ENCODE measurements around the gene METTL18.
A peak's percentile ranks its signal among the peaks of the same experiment; 100 is the strongest.
"Not testable (repeated sequence)": the region's sequence is repeated elsewhere in the genome, so short reads cannot be mapped to it uniquely, and the experiment has no call there.

METTL18 gene

DNA sequence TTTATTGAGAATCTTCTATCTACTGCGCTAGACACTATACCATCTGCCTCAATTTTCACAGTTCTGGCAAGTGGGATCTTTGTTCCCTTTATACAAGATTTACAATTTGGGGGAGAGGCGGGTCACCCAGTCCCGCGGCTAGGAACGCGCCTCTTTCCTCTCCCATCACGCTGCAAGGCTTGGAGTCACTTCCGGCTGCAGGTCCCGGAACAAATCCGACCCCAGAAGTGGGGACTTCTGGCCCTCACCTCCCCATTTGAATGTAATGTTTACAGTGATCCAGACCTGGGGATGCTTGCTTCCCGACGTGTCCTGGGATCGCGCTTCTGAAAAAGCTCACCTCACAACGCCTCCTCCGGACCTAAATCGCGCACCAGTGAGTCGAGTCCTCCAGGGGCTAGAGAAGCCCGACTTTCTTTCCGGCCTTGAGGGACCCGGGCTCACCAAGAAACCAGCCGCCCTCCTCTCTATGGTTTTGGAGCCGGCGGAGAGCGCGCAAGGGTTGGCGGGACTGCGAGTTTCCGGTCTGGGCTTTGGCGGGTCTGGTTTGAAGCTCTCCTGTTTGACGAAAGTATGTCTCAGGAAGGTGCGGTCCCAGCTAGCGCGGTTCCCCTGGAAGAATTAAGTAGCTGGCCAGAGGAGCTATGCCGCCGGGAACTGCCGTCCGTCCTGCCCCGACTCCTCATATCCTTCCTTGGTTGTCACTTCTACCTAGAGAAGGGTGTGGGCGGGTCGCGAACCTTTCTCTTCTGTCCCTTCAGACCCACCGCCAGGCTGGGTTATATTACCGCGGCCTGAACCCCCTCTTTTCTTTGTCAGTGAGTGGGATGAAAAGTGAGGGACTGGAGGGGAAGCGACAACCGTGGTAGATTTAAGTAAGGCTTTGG lies at the start of gene METTL18:
Gene METTL18, minus strand, starts transcription at position 378 of the 887 bp plus-strand sequence. CDS start 1,212 bp downstream, outside the sequence.
- peak; percentile 89 for DNase-seq (ENCODE audit: low read depth)

GRCh38 chr1:169838942-169839341 lies 44.2 kb upstream of the METTL18 start:
- DNase-seq (ENCODE audit: low read depth): no peak

DNA sequence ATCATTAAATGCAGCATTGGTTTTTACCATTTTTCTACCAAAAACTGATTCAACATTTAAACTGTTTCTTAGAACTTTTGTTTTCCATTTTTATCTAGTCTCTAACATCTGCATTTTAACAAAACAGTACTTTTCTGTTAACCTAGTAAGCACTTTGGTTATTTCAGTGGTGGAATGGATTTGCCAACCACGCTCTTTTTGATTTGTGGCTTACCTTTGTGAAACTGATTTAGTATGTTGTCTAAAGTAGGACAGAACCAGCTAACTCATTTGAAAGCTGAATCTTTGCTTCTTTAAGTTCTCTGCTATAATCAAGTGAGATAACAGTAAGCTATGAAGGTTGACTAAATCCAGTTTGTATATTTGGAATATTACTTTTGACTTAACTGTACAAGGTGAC lies 41.5 kb upstream of the METTL18 start:
- DNase-seq (ENCODE audit: low read depth): no peak

DNA sequence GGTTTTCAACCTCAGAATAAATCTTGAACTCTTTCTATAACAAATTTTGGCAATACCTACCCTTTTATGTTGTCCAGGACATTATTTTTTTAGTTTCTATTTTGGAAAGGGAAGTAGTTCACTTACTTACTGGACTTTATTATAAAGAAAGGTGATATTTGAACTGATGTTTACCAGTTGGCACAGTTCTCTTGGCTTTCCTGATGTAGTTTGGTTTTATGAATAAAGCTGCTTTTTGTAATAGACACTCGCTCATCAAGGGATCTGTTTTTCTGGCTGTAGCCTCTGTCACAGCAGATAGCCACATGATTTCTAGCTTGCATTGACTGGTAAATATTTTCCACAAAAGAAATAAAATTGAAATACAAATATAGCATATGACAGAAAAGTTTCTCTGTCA lies 40.9 kb upstream of the METTL18 start:
- no peak for DNase-seq (ENCODE audit: low read depth)

GRCh38 chr1:169834869-169835268 lies 40.2 kb upstream of the METTL18 start:
- no peak for DNase-seq (ENCODE audit: low read depth)

- no peak for DNase-seq (ENCODE audit: low read depth)
Observed at GRCh38 chr1:169833179-169833901, 38.6 kb upstream of the METTL18 start.

GRCh38 chr1:169829671-169830070 lies 35.0 kb upstream of the METTL18 start:
- DNase-seq (ENCODE audit: low read depth): no peak

DNA sequence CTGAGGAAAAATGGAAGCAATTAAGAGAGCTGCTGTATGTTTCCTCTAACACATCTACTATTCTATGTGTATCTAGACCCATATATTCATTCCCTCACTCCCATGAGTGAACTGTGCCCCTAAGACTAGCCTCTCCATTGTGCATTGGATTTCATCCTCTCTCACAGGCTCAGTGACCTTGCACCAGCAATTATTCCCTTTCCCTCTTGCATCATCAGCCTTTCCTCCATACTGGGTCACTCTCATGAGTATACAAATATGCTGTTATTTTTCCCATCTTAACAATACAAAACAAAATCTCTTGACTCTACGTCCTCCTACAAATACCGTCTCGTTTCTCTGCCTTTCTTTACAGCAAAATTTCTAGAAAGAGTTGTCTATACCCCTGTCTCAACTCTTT lies 29.4 kb upstream of the METTL18 start:
- DNase-seq (ENCODE audit: low read depth): no peak

DNA sequence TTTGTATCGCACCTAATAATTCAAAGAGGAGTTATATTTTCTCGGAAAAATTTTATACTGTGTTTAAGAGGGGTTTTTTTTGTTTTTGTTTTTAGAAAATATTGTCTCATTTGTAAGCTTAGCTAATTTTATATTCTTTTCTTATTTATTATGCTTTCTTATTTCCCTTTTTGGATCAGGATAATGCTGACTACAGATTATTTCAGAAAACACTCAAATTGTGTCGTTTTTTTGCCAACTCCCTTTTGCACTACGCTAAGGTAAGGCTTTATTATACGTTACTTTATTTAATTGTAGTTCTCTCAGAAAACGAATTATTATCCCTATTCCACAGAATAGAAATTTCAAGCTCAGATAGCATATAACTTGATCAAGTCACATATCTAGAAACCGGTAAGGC lies 26.8 kb upstream of the METTL18 start:
- no peak for DNase-seq (ENCODE audit: low read depth)

GRCh38 chr1:169816617-169817016 lies 21.9 kb upstream of the METTL18 start:
- no peak for DNase-seq (ENCODE audit: low read depth)

GRCh38 chr1:169814265-169814664 lies 19.6 kb upstream of the METTL18 start:
- no peak for DNase-seq (ENCODE audit: low read depth)

DNA sequence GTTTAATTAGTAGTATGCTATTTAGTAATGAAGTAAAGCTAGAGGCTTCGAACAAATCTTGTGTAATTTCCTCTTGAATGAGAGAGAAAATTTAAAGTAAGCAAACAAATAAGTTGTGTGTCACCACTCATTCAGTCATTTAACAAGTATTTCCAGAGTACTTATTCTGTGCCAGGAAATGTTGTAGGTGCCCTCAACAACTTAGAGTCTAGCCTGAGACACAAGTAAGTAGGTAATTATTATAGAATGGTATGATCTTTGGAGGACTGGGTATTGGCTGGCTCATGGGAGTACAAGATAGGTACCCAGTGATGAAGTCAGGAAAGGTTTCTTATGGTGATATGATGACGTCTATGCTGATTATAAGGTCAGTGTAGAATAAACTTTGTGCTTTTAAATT lies 17.4 kb upstream of the METTL18 start:
- no peak for DNase-seq (ENCODE audit: low read depth)

DNA sequence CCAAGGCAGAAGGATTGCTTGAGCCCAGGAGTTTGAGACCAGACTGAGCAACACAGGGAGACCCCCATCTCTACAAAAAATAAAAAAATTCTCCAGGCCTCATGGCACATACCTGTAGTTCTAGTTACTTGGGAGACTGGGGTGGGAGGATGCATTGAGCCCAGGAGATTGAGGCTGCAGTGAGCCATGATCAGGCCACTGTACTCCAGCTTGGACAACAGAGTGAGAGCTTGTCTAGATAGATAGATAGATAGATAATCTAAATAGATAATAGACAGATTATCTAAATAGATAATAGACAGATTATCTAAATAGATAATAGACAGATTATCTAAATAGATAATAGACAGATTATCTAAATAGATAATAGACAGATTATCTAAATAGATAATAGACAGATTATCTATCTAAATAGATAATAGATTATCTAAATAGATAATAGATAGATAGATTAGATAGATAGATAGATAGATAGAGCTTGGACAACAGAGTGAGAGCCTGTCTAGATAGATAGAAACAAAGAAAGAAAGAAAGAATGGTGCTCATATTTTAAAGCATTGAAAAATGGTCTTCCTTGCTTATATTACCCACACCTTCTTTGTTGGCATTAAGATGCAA lies 16.8 kb upstream of the METTL18 start:
- DNase-seq (ENCODE audit: low read depth): not testable (repeated sequence)

- no peak for DNase-seq (ENCODE audit: low read depth)
Observed at GRCh38 chr1:169809370-169810095, 14.8 kb upstream of the METTL18 start.

DNA sequence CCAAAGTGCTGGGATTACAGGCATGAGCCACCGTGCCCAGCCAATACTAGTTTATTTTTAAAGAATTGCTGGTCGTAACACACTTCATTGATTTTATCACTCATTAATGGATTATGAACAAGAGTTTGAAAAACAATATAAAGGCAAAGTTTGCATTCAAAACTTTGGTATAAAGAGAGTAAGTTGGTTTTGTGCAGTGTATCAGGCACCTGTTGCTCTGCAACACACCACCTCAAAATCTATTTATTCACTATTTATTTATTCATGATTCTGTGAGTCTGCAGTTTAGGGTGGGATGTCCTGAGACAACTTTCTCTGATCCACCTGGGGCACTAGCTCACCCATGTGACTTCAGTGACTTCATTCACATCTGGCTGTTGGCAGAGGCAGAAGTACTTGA lies 10.2 kb upstream of the METTL18 start:
- DNase-seq (ENCODE audit: low read depth): no peak

DNA sequence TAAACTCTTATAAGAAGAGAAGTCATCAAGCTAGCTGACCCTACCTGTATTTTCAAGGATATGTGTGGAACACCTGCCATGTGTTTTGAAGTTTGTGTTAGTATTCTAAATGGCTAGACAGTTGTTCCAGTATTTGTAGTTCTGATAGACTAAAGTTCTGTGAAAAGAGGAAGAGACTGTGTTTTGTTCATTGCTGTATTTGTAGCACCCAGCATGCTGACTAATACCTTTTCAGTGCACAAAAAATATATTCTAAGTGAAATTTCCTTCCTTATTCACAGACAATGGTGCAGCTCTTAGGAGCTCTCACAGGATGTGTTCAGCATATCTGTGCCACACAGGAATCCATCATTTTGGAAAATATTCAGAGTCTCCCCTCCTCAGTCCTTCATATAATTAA lies 8.2 kb upstream of the METTL18 start:
- DNase-seq (ENCODE audit: low read depth): no peak

DNA sequence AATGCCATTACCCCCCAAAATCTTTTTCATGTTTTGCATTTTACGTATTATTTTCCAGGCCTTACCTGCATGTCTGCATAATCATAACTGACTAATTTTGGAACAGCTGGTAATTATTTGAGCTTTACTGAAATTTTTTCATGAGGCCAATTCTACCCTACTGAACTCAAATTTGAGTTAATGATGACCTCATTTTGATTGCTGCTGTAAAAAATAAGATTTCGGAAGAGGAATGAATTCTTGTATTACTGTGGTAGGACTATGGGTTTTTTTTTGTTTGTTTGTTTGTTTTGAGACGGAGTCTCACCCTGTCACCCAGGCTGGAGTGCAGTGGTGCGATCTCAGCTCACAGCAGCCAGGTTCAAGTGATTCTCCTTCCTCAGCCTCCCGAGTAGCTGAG lies 2.6 kb upstream of the METTL18 start:
- DNase-seq (ENCODE audit: low read depth): no peak

DNA sequence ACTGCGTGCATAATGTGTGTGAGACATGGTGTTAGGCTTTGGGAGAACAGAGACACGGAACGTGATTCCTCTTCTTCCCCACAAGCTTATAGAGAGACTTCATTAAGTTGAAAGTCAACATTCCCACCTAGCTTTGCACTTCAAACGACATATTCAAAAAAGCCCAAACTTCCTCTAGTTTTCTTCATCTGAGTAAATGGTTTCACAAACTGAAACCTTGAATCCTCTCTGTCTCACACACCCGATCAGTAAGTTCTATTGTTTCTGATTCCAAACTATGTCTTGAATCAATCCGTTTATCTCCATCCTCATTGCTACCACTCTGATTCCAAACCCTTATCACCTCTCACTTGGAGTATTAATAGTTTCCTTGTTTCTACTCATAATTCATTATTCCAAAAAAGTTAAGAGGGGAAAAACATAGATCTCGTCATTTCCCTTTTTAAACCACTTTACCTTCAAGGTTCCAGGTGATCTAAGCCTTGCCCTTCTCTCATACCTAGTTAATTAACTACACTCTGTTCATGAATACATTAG lies 1.6 kb upstream of the METTL18 start:
- DNase-seq (ENCODE audit: low read depth): no peak

- no peak for DNase-seq (ENCODE audit: low read depth)
Observed at GRCh38 chr1:169795687-169796086, 980 bp upstream of the METTL18 start.

DNA sequence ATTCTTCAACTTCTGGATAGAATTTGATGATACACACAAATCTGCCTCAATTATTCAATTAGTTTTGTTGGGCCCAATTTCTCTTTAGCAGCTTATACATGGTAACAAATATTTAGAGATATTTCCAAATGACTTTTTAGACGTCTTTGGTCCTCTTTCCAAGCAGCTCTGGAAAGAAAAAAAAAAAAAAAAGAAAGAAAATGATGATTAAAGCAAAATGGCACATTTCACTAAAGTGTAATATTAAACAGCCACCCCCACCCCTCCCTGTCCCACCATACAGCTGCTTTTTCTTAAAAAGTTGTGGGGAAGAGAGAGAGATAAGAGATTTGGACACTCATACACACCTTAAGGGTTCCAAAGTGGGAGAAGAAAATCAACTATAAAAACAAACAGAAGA lies 977 bp downstream of the METTL18 start:
- no peak for DNase-seq (ENCODE audit: low read depth)

GRCh38 chr1:169788402-169788801 lies 6.3 kb downstream of the METTL18 start:
- DNase-seq (ENCODE audit: low read depth): no peak

GRCh38 chr1:169786974-169787373 lies 7.7 kb downstream of the METTL18 start:
- no peak for DNase-seq (ENCODE audit: low read depth)

All from activated T-cell treated with anti-CD3 and anti-CD28 coated beads for 24 hours (primary cell).